Neural progenitor cell (in vitro differentiated cells): Measurements from ENCODE around the gene THEM5. TPM values are rescaled to one million over a fixed set of nuclear protein-coding genes. Genes with fewer than 3 reads are reported as not detected.

Source experiments
- DNase-seq: peaks from one replicate; pipeline ENCODE4 v3.0.0-alpha.2; 2016; ENCODE audit warnings: low spot score
- H2AFZ ChIP-seq: fragments of 200-600 bp; sonication (generic); replicated peaks from 2 replicates; pipeline ENCODE4 v1.6.1; 2016; ENCODE audit warnings: antibody characterized with exemption
- H3F3A ChIP-seq: fragments of 200-600 bp; sonication (generic); 2 replicates; pipeline ENCODE4 v1.6.1; 2016; ENCODE audit warnings: antibody characterized with exemption, low read depth
- H3K27ac ChIP-seq: fragments of 200-600 bp; sonication (generic); 2 replicates; pipeline ENCODE4 v1.5.1; 2016; ENCODE audit warnings: mild to moderate bottlenecking
- H3K27me3 ChIP-seq: fragments of 200-600 bp; sonication (generic); 2 replicates; pipeline ENCODE4 v1.6.1; 2016; ENCODE audit warnings: mild to moderate bottlenecking, moderate library complexity
- H3K36me3 ChIP-seq: fragments of 200-600 bp; sonication (generic); 2 replicates; pipeline ENCODE4 v1.5.1; 2016
- H3K4me1 ChIP-seq: fragments of 200-600 bp; sonication (generic); 2 replicates; pipeline ENCODE4 v1.6.1; 2016; ENCODE audit warnings: mixed run types
- H3K4me2 ChIP-seq: fragments of 200-600 bp; sonication (generic); 2 replicates; pipeline ENCODE4 v1.6.1; 2016
- H3K4me3 ChIP-seq: fragments of 200-600 bp; sonication (generic); 2 replicates; pipeline ENCODE4 v1.5.1; 2016
- H3K79me2 ChIP-seq: fragments of 200-600 bp; sonication (generic); 2 replicates; pipeline ENCODE4 v1.6.1; 2016; ENCODE audit warnings: low read depth
- H3K9ac ChIP-seq: fragments of 200-600 bp; sonication (generic); 2 replicates; pipeline ENCODE4 v1.6.1; 2016
- H3K9me3 ChIP-seq: fragments of 200-600 bp; sonication (generic); 2 replicates; pipeline ENCODE4 v1.5.1; 2016; ENCODE audit warnings: low read depth
- H4K20me1 ChIP-seq: fragments of 200-600 bp; sonication (generic); 2 replicates; pipeline ENCODE4 v1.6.1; 2016; ENCODE audit warnings: low read depth
- H3K27ac Mint-ChIP-seq: 3 replicates; pipeline ENCODE4 v1.8.0; 2021; ENCODE audit warnings: mixed read lengths
- H3K27me3 Mint-ChIP-seq: 2 replicates; pipeline ENCODE4 v1.8.0; 2022; ENCODE audit warnings: low read depth, mild to moderate bottlenecking, inconsistent platforms, moderate library complexity, mixed read lengths; ENCODE audit not compliant: insufficient read depth
- H3K36me3 Mint-ChIP-seq: 3 replicates; pipeline ENCODE4 v1.8.0; 2021; ENCODE audit warnings: mixed read lengths
- H3K4me1 Mint-ChIP-seq: 3 replicates; pipeline ENCODE4 v1.8.0; 2021; ENCODE audit warnings: mixed read lengths
- H3K4me3 Mint-ChIP-seq: 3 replicates; pipeline ENCODE4 v1.8.0; 2021; ENCODE audit warnings: mild to moderate bottlenecking, moderate library complexity, mixed read lengths
- H3K9me3 Mint-ChIP-seq: 3 replicates; pipeline ENCODE4 v1.8.0; 2020; ENCODE audit warnings: mixed read lengths
- EZH2 ChIP-seq: fragments of 200-600 bp; sonication (generic); IDR thresholded peaks from 2 replicates; pipeline ENCODE4 v1.6.1; 2017; ENCODE audit warnings: antibody characterized with exemption, mild to moderate bottlenecking, moderate library complexity
- EZH2phosphoT487 ChIP-seq: fragments of 200-600 bp; sonication (generic); IDR thresholded peaks from 2 replicates; pipeline ENCODE4 v1.6.1; 2017; ENCODE audit warnings: antibody characterized with exemption
- total RNA-seq: library from RNA; depleted of rRNA; stranded (reverse); fragments of >200 nt; gene quantifications from 2 replicates; pipeline ENCODE4 v1.2.3, GENCODE V29; 2015; ENCODE audit warnings: low replicate concordance
- TF ChIP-seq, protein P1 (sequence below): fragments of 200-600 bp; sonication (generic); IDR thresholded peaks from 2 replicates; pipeline ENCODE4 v1.5.1; 2017; ENCODE audit warnings: antibody characterized with exemption, mild to moderate bottlenecking

Gene THEM5
- total RNA-seq, 1 donor from 2014 or later: not detected

DNA sequence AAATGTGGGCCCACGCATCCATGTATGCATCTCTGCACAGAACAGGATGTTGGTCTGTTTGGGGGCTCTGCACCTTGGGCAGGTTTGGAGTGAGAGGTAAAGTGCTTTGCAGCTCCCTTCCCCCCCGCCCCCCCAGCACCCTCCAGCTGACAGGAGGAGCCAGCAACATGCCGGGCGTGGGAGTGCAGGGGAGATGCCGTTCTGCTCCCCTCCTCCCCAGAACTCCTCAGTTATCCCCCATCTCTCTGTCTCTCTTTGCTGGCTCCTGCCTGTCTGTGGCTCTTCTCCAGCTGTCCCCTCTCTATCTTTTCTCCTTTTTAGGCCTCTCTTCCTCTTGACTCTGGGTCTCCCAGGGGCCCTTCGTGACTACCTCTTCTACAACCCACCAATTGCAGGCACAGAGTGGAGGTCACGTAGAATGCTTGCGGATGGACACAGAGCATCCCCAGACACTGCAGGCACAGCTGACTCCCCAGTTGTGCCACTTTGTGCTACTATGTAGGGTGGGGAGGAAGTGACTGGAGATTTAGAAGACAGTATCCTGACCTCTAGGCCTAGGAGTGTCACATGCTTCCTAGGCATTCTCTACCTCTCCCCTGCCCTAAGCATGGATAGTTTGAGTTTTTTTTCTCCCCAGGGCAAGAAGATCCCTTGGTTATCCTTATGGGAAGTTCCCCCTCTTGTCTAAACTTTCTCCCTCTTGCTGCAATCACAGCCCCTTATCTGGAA, 20.2 kb downstream of the THEM5 start:
- Histone ChIP-seq H3K4me1 (peaks cover 11% of the 10 kb centered on the region), H3K79me2 (no peaks in the 10 kb centered on the region), H3K9ac (no peak overlapping the region), H4K20me1 (no peaks in the 10 kb centered on the region), H3F3A (peaks cover 15% of the 10 kb centered on the region), H2AFZ (no peak overlapping the region), H3K36me3 (no peaks in the 10 kb centered on the region), H3K27ac (no peak overlapping the region), H3K9me3 (no peaks in the 10 kb centered on the region), H3K4me3 (no peak overlapping the region), H3K27me3 (peaks cover 25% of the 10 kb centered on the region), H3K4me2 (no peak overlapping the region)
- H3K27me3 Mint-ChIP-seq: peaks cover 33% of the 10 kb centered on the region
- no peak for DNase-seq
- H3K4me1 Mint-ChIP-seq: peaks cover 30% of the 10 kb centered on the region
- TF ChIP-seq, protein P1, sequence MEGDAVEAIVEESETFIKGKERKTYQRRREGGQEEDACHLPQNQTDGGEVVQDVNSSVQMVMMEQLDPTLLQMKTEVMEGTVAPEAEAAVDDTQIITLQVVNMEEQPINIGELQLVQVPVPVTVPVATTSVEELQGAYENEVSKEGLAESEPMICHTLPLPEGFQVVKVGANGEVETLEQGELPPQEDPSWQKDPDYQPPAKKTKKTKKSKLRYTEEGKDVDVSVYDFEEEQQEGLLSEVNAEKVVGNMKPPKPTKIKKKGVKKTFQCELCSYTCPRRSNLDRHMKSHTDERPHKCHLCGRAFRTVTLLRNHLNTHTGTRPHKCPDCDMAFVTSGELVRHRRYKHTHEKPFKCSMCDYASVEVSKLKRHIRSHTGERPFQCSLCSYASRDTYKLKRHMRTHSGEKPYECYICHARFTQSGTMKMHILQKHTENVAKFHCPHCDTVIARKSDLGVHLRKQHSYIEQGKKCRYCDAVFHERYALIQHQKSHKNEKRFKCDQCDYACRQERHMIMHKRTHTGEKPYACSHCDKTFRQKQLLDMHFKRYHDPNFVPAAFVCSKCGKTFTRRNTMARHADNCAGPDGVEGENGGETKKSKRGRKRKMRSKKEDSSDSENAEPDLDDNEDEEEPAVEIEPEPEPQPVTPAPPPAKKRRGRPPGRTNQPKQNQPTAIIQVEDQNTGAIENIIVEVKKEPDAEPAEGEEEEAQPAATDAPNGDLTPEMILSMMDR: no peak
- no peak for TF ChIP-seq EZH2phosphoT487
- no peak for TF ChIP-seq EZH2
- no peak overlapping the region for H3K27ac Mint-ChIP-seq
- peaks cover 6% of the 10 kb centered on the region for H3K9me3 Mint-ChIP-seq
- no peak overlapping the region for H3K4me3 Mint-ChIP-seq
- H3K36me3 Mint-ChIP-seq: no peaks in the 10 kb centered on the region

DNA sequence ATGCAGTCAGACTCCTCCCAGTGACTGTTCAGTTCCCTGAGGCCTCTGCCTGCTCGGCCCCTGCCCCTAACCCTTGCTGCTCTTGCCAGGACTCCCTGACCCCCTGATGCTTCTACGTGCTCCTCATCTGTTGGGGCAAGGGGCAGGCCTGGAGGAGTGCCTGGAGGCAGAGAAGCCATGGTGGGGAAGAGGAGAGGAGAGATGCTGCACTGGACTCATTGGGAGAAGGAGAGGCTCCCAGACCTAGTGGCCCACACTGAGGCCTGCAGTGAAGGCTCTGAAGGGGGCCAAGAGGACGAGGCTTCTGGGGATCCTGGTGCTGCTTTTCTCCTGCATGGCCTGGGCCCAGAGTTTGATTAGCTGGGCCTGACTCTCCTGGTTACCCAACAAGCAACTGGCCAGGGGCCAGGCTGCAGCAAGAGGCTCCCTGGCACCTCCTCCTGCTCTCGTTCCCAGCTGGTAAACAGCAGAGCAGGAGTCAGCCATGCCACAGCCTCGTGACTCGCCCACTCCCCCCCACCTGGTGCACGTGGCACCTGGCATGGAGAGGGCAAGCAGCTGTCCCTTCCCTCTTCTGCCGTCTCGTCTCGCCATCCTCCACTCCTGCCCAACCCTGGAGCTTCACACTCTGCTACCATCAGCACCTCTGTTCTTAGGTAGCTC, 21.1 kb downstream of the THEM5 start:
- Histone ChIP-seq H3K4me1 (peaks cover 13% of the 10 kb centered on the region), H3K79me2 (no peaks in the 10 kb centered on the region), H3K27ac (no peak overlapping the region), H3K27me3 (peaks cover 16% of the 10 kb centered on the region), H3K9ac (no peak overlapping the region), H3K4me3 (no peak overlapping the region), H4K20me1 (no peaks in the 10 kb centered on the region), H3K9me3 (no peaks in the 10 kb centered on the region), H3K36me3 (no peaks in the 10 kb centered on the region), H3K4me2 (no peak overlapping the region), H2AFZ (no peak overlapping the region), H3F3A (peaks cover 11% of the 10 kb centered on the region)
- DNase-seq: no peak
- Mint-ChIP-seq H3K4me1 (peaks cover 31% of the 10 kb centered on the region), H3K4me3 (no peak overlapping the region), H3K27me3 (peaks cover 29% of the 10 kb centered on the region), H3K36me3 (no peaks in the 10 kb centered on the region), H3K9me3 (peaks cover 3% of the 10 kb centered on the region), H3K27ac (peak overlapping the region; percentile 84)
- TF ChIP-seq, protein P1: no peak
- TF ChIP-seq EZH2phosphoT487 (no peak), EZH2 (no peak)

DNA sequence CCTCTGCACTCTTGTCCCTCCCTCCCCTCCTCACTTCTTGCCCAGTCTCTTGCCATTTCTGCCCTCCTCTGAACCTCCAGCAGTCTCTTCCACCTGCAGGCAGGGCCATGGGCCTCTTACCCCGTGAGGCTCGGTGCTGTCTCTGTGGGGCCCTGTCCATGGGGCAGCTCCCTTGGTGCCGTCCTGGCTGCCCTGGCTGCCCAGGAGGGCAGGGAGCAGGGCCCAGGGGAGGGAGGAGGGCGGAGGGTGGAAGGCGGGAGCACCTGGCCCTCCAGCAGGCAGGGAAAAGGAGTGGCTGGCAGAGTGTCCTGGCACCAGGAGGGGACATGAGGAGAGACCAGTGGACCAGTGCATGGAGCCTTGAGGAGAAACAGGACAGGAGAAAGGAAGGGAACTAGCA, 21.9 kb downstream of the THEM5 start, which contains the start of gene RORC:
RORC (minus strand) TSS at position 198 of the 400 bp plus-strand sequence; CDS start at position 160, 38 bp downstream.
- Histone ChIP-seq H3K27ac (no peak within 1 kb of the TSS), H3F3A (peaks cover 8% of the 10 kb centered on the region), H3K4me3 (no peak within 1 kb of the TSS), H3K4me2 (no peak within 1 kb of the TSS), H4K20me1 (no peaks in the 10 kb centered on the region), H3K79me2 (no peaks in the 10 kb centered on the region), H3K36me3 (no peaks in the 10 kb centered on the region), H3K27me3 (peaks cover 8% of the 10 kb centered on the region), H3K4me1 (peaks cover 13% of the 10 kb centered on the region), H3K9me3 (no peaks in the 10 kb centered on the region), H3K9ac (no peak within 1 kb of the TSS), H2AFZ (no peak within 1 kb of the TSS)
- Mint-ChIP-seq H3K27ac (no peak within 1 kb of the TSS), H3K36me3 (no peaks in the 10 kb centered on the region), H3K9me3 (peaks cover 3% of the 10 kb centered on the region), H3K4me1 (peaks cover 29% of the 10 kb centered on the region), H3K27me3 (peaks cover 22% of the 10 kb centered on the region), H3K4me3 (no peak within 1 kb of the TSS)
- no peak for DNase-seq
- no peak for TF ChIP-seq EZH2phosphoT487
- no peak for TF ChIP-seq EZH2
- TF ChIP-seq, protein P1: no peak
